ENCODE data around the gene NR2C2.
"Not testable (repeated sequence)": the region's sequence is repeated elsewhere in the genome, so short reads cannot be mapped to it uniquely, and the experiment has no call there.

Gene NR2C2

DNA sequence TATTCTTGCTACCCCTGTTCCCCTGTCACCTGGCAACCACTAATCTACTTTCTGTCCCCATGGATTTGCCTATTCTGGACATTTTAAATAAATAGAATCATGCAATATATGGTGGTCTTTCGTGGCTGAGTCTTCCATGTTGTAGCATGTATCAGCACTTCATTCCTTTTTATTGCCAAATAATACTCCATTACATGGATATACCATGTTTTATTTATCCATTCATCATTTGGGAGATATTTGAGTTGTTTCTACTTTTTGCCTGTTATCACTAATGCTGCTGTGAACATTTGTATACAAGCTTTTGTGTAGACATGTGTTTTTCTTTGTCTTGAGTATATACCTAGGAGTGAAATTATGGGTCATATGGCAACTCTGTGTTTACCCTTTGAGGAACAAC, 50.6 kb downstream of the NR2C2 start:
- no peak for DNase-seq
- in situ Hi-C loops (cut with HindIII; ENCODE audit: low pct_ligation_motif_present, low pct_unique_long_range_greater_than_20kb, low sequenced_read_pairs) = no loop called here

DNA sequence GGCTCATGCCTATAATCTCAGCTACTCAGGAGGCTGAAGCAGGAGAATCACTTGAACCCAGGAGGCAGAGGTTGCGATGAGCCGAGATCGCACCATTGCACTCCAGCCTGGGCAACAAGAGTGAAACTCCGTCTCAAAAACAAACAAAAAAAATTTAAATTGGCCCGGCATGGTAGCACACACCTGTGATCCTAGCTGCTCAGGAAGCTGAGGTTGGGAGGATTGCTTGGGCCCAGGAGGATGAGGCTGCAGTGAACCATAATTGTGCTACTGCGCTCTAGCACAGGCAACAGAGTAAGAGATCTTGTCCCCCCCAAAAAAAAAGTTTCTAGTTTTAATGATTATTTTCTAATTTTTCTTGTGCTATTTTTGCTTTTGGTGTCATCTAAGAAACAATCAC, 51.8 kb downstream of the NR2C2 start:
- in situ Hi-C loops (cut with HindIII; ENCODE audit: low pct_ligation_motif_present, low pct_unique_long_range_greater_than_20kb, low sequenced_read_pairs); DNase-seq: not testable (repeated sequence)

DNA sequence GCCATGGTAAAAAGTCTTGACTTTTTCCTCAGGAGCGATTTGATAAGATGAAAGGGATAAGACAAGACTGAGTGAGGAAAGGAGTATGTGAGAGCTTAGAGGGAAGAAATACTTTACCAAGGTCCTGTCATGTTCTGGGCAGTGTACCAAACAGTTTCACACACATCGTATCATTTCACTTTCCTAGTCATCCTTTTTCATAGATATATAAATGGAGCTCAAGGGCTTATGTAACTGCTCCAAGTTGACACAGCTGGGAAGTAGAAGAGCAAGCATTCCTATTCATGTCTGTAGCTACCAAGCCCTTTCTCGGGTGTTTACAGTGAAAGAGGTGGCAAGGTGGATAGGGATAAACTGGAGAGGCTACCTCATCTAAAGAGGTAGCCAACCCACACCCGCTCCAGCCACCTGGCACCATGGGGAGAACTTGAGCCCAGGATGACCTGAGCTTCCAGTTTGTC, 60.3 kb downstream of the NR2C2 start:
- in situ Hi-C loops (cut with HindIII; ENCODE audit: low pct_ligation_motif_present, low pct_unique_long_range_greater_than_20kb, low sequenced_read_pairs) = no loop called here
- DNase-seq = no peak

DNA sequence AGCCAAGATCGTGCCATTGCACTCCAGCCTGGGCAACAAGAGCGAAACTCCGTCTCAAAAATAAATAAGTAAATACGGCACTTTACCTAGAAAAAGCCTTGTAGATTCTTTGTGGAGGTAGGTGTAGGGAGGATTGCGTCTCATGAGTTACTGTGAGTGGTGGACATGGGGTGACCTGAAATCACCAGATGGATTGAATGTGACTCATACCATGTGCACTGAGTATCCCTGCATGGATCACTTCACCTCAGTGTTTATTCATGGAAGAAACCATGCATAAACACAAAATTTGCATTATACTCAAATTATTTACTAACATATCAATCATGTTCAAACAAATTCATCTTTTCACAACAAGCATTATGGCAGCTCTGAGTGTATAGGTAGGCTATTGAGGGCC, 61.8 kb downstream of the NR2C2 start:
- peak; percentile 19 for DNase-seq

DNA sequence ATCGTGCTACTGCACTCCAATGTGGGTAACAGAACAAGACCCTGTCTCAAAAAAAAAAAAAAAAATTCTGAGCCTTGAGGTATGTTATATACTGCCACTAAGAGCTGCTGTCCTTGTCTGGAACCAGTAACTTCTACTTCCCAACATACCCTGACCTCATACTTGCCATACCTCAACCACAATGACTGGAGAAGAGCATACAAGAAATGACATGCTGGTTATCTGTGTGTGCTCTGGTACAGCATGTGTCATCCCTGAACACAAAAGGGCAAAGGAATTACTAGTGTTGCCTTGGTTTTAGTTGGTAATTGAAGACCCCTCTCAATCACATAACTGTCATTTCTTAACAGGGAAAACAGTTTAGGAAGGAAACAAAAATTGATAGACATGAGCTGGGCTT, 63.3 kb downstream of the NR2C2 start:
- in situ Hi-C loops (cut with HindIII; ENCODE audit: low pct_ligation_motif_present, low pct_unique_long_range_greater_than_20kb, low sequenced_read_pairs) = no loop called here
- no peak for DNase-seq

More for the DNA sequence above, 61.8 kb downstream of the NR2C2 start:
- in situ Hi-C loops (cut with HindIII; ENCODE audit: low pct_ligation_motif_present, low pct_unique_long_range_greater_than_20kb, low sequenced_read_pairs) = no loop called here

DNA sequence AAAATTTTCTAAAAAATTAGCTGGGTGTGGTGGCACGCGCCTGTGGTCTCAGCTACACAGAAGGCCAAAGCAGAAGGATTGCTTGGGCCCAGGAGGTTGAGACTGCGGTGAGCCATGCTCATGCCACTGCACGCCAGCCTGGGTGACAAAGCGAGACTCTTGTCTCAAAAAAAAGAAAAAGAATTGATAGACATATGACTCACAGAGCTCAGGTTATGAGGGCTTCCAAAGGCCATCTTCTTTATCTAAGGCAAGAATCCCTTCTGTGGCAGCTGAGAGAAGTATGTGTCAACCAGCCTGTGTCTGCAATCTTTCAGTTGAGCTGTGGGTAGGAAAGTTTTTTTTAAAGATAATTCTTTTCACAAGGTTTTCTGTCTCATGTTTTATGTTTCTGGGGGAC, 63.8 kb downstream of the NR2C2 start:
- DNase-seq = no peak
- in situ Hi-C loops (cut with HindIII; ENCODE audit: low pct_ligation_motif_present, low pct_unique_long_range_greater_than_20kb, low sequenced_read_pairs) = no loop called here

DNA sequence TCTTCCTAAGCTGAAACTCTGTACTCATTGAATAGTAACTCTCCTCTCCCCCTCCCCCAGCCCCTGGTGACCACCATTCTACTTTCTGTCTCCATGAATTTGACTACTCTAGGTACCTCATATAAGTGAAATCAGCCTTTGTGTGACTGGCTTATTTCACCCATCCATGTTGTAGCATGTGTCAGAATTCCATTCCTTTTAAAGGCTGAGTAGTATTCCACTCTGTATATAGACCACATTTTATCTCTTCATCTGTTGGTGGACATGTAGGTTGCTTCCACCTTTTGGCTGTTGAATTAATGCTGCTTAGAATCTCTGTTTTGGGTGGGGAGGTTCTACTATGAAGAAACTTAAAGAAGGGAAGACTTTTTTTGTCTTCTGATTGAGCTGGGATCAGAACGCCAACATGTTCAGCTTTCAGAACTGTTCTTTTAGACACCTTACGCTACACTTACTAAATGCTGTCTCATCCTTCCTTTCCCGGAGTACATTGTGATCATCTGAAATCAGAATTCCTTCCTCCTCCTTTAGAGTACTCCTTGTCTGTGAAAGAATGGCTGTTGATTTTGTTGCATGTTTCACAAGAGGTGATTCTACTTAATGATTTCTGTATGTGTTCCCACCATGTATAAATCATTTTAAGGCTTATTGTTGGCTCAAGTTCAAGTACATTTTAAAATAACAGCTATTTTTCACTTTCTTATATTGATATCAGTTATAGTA, 67.4 kb downstream of the NR2C2 start:
- DNase-seq = no peak
- in situ Hi-C loops (cut with HindIII; ENCODE audit: low pct_ligation_motif_present, low pct_unique_long_range_greater_than_20kb, low sequenced_read_pairs) = no loop called here

DNA sequence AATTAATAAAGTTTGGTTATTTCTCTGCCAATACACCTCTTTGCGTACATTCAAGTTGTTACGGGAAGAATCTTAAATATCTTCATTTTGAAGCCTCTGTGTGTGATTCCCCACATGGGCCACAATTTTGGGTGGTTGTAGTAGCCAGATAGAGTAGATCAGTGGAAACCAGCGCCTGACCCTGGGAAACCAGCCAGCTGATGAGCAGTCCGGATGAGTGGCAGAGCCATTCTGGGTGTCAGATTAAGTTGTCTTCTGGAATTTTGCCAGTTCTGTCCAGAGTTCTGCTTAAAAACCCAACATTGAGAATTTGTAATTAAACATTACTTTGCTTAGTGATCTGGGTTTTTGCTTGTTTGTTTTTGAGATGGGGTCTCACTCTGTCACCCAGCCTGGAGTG, 68.1 kb downstream of the NR2C2 start:
- no peak for DNase-seq
- in situ Hi-C loops (cut with HindIII; ENCODE audit: low pct_ligation_motif_present, low pct_unique_long_range_greater_than_20kb, low sequenced_read_pairs) = no loop called here

DNA sequence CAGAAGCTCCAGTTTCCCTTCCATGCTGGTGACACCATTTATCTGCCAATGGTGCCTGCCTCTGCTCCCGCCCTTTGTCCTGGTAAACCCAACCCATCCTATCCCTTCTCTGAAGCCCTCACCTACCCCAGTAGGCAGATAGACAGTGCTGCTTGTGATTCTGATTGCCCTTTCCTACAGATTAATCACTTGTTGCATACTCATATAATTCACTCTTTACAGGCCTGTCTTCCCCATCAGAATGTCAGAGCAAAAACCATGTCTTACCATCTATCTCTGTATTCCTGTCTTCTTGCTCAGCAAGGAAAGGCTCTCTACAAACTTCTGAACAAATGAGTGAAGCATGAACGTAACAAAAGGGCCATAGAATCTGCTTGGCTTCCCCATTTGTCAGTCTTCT, 69.8 kb downstream of the NR2C2 start:
- in situ Hi-C loops (cut with HindIII; ENCODE audit: low pct_ligation_motif_present, low pct_unique_long_range_greater_than_20kb, low sequenced_read_pairs) = no loop called here
- no peak for DNase-seq

DNA sequence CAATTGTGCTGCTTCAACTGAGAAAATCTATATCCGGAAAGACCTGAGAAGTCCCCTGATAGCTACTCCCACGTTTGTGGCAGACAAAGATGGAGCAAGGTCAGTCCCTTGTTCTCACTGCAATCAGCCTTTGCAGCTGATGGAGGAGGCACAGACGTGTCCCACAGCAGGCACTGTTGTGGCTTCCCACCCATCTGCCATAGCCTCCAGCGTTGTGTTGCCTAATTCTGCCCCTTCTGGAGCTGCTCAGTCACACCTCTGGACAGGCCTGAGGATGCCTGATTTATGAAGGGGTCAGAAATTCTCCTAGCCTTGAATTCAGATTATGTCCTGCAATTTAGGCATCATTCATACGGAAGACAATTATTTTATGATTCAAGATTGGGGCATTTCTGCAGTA, 75.9 kb downstream of the NR2C2 start:
- DNase-seq = no peak
- in situ Hi-C loops (cut with HindIII; ENCODE audit: low pct_ligation_motif_present, low pct_unique_long_range_greater_than_20kb, low sequenced_read_pairs) = no loop called here

DNA sequence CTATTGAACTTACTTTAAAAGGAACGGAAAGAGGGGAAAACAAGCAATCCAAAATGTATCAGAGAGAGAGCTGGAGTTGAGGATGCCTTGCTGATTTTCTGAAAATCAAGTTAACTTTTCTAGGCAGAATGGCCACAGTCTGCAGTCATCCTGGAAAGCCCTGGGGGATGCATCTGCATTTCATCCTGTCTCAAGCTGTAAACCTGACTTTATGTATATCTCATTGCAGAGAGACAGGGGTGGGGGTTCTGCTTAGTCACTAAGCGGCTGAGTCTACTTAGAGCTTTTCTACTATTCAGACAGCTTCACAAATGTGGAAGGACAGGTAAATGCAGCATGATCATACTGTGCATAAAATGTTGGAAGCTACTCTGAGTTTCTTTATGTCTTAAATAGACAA, 76.3 kb downstream of the NR2C2 start:
- DNase-seq = no peak
- in situ Hi-C loops (cut with HindIII; ENCODE audit: low pct_ligation_motif_present, low pct_unique_long_range_greater_than_20kb, low sequenced_read_pairs) = no loop called here

DNA sequence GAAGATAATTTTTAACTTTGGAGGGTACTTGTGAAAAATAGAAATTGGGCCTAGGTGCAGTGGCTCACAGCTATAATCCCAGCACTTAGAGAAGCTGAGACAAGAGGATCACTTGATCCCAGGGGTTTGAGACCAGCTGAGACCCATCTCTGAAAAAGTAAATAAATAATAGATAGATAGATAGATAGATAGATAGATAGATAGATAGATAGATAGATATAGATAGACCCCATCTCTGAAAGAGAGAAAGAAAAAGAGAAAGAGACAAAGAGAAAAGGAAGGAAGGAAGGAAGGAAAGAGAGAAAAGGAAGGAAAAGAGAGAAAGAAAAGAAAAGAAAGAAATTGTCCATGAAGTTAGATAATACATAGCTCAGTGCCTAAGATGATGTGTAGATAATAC, 82.2 kb downstream of the NR2C2 start:
- no peak for DNase-seq
- in situ Hi-C loops (cut with HindIII; ENCODE audit: low pct_ligation_motif_present, low pct_unique_long_range_greater_than_20kb, low sequenced_read_pairs) = no loop called here

DNA sequence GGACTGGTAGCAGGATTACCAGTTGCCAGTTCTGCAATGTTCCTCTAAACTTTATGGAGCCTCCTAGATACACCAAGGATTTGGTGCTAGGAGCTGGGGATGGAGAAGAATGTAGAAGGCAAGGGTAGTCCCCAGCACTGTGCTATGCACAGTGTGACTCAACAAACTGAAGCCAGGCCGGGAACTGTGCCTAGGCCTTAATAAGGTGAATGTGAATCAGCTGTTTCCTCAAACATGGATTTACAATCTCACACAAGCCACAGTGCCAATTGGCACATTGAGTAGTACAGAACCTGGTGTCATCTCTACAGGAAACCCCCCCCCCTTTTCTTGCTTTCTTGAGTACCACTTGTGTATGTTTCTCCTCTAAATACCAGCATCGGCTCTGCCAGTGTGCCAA, 85.3 kb downstream of the NR2C2 start:
- in situ Hi-C loops (cut with HindIII; ENCODE audit: low pct_ligation_motif_present, low pct_unique_long_range_greater_than_20kb, low sequenced_read_pairs) = no loop called here
- DNase-seq = no peak

DNA sequence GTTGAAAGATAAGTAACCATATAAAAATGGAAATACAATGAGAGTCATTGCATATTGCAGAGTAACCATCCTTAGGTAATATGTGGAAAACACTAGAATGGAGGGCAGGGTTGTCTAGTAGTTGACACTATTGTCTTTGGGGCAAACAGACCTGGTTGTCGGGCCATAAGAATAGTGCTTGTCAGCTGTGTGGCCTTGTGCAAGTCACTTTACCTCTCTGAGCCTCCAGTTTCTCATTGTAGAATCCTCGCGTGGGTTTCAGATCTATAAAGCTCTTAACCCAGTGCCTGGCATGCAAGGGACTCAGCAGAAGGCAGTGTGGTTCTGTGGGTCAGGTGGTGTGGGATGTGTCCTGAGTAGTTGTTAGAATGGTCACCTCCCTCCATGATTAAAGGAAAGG, 85.7 kb downstream of the NR2C2 start:
- in situ Hi-C loops (cut with HindIII; ENCODE audit: low pct_ligation_motif_present, low pct_unique_long_range_greater_than_20kb, low sequenced_read_pairs) = no loop called here
- no peak for DNase-seq

DNA sequence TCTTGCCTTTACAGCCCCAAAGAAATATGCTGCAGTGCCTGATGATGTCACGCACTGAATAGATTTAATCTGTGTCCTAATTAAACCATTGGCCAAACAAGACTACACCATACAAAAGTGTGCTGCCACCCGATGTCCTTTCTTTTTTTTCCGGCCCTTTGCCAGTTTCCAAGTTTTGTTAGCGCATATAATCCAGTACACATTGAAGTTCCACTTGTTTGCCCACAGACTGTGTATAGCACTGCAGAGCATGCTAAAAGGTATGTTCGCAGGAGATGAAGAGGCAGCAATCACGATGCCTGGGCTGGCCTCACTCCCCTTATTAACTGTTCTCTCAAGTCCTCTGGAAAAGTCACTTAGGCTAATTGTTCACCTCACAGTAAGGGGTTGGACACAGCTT, 90.9 kb downstream of the NR2C2 start:
- in situ Hi-C loops (cut with HindIII; ENCODE audit: low pct_ligation_motif_present, low pct_unique_long_range_greater_than_20kb, low sequenced_read_pairs) = no loop called here
- no peak for DNase-seq

DNA sequence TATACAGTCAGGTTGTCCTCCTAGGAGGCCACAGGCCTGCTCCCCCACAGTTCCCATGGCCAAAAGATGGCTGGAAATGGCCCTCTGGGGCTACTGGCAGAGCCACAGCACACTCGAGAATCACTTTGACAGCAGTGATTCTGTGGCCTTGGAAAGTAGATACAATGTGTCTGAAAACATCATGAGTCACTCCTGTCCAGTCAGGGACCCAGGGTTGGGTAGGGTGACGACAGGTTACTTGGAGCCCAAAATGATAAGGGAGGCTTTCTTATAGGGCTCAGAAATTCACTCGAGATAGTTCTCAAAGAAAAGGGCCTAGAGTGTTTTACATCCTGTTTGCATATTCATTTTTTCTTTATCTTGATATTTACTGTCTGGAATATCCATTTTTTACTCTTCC, 93.5 kb downstream of the NR2C2 start:
- DNase-seq = no peak
- in situ Hi-C loops (cut with HindIII; ENCODE audit: low pct_ligation_motif_present, low pct_unique_long_range_greater_than_20kb, low sequenced_read_pairs) = no loop called here

DNA sequence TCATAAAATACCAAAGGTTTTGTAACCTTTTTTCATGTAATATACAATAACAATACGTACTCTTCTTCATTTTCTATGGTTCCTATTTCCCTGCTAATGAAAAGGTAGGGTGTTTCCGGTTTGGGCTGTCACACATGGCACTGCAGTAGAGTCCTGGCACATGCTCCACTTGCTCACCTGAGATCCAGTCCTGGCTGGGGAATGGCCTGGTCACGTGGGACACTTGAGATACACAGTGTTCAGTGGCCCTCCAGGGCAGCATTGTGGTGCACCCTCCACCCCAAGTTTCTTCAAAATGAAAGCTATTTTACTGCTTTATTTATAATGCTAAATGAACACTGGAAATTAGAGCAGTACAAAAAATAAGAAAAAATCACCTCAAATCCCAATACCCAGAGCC, 94.6 kb downstream of the NR2C2 start:
- DNase-seq = no peak
- in situ Hi-C loops (cut with HindIII; ENCODE audit: low pct_ligation_motif_present, low pct_unique_long_range_greater_than_20kb, low sequenced_read_pairs) = no loop called here

DNA sequence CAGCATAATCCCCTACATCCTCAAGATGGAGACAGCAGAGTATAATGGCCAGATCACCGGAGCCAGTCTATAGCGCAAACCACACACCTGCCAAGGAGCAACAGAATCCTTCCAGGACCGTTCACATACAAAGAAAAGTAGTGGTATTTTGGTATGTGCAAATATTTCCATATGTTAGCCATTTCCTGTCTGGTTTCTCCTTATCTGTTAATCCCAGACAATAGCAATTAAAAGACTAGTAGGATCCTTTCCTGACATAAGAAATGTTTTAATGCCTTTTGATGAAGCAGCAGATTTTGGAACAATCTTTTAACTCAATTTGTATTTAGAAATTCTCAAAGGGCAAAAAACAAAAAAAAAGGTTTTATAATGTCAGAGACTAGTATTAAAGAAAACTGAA, 95.6 kb downstream of the NR2C2 start:
- no peak for DNase-seq
- in situ Hi-C loops (cut with HindIII; ENCODE audit: low pct_ligation_motif_present, low pct_unique_long_range_greater_than_20kb, low sequenced_read_pairs) = no loop called here

DNA sequence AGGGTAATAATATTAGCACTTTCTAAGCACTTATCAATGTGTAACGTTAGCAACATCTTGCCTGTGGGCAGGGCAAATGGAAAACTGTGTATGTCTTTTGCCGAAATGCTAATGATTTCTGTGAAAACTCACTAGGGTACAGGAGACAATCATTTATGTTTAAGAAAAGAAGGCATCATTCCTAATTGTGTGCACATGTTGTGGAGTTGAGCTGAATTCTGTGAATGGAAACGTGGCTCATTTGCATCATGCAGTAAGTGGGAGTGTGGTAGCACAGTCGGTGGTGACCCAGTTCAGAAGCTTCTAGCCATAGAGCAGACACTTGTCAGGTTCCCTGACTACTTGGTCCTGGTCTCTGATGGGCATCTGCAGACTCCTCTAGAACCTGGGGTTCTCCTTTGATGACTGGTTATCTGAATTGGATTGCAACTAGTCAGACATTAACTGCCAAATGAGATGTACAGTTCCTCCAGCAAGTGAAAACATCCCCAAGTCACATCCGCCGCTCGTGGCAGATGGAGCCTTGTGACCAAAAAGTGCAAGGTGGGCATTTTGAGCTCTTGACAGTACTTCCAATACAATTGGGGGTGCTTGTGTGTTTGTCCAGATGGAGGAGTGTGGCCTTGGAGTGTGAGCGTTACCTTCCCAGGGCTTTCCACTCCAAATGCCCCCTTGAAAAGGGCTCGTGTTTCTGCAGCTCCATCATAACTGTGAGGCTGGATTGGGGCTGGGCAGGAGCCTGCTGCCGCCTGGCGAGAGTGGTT, 96.2 kb downstream of the NR2C2 start:
- no peak for DNase-seq

DNA sequence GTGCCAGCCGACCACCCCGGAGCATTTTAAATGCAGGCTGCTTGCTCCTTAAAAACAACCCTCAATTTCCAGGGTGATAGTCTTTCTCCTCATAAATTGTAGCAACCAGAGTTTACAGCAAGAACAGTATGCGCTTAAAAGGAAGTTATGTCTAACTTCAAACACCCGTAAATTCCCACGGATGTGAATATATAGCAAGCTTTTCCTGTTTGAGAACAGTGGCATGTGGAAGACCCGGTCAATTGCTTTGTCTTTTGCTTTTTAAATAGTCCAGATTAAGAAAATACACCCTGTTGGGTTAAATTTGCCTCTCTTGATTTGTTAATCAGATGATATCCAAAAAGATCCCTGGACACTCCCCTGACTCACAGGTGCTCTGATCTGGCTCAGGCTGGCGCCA, 96.9 kb downstream of the NR2C2 start:
- in situ Hi-C loops (cut with HindIII; ENCODE audit: low pct_ligation_motif_present, low pct_unique_long_range_greater_than_20kb, low sequenced_read_pairs) = no loop called here
- DNase-seq = no peak

More for the DNA sequence above, 96.2 kb downstream of the NR2C2 start:
- in situ Hi-C loops (cut with HindIII; ENCODE audit: low pct_ligation_motif_present, low pct_unique_long_range_greater_than_20kb, low sequenced_read_pairs) = no loop called here

All from ACHN (cell line).